Activated gamma-delta T cell treated with Interleukin-2 at 50 U/mL for 16 hours (primary cell): ENCODE results near the gene DOCK2.
"Not testable (repeated sequence)": the region's sequence is repeated elsewhere in the genome, so short reads cannot be mapped to it uniquely, and the experiment has no call there.

Experiments used
- DNase-seq: peaks from one replicate; pipeline ENCODE4 v3.0.0-alpha.2; 2020

The DOCK2 gene

GRCh38 chr5:169953196-169953595 lies 316.1 kb downstream of the DOCK2 start:
- not testable (repeated sequence) for DNase-seq

GRCh38 chr5:169954786-169955185 lies 317.7 kb downstream of the DOCK2 start:
- DNase-seq: no peak

GRCh38 chr5:169956126-169956525 lies 319.1 kb downstream of the DOCK2 start:
- DNase-seq: no peak

- no peak for DNase-seq
These were observed 319.7 kb downstream of the DOCK2 start for GRCh38 chr5:169956756-169957155.

GRCh38 chr5:169958278-169958677 lies 321.2 kb downstream of the DOCK2 start:
- DNase-seq: no peak

GRCh38 chr5:169960659-169961058 lies 323.6 kb downstream of the DOCK2 start:
- DNase-seq: no peak

- DNase-seq: no peak
These were observed 327.2 kb downstream of the DOCK2 start for GRCh38 chr5:169964246-169964645.

GRCh38 chr5:169970339-169970738 lies 333.3 kb downstream of the DOCK2 start:
- DNase-seq: no peak

- no peak for DNase-seq
These were observed 334.1 kb downstream of the DOCK2 start for GRCh38 chr5:169970911-169971765.

- no peak for DNase-seq
These were observed 334.7 kb downstream of the DOCK2 start for GRCh38 chr5:169971780-169972179.

- no peak for DNase-seq
These were observed 336.0 kb downstream of the DOCK2 start for GRCh38 chr5:169973056-169973455.

- no peak for DNase-seq
These were observed 337.2 kb downstream of the DOCK2 start for GRCh38 chr5:169974121-169974770.

GRCh38 chr5:169978714-169979113 lies 341.6 kb downstream of the DOCK2 start:
- DNase-seq: no peak

- no peak for DNase-seq
These were observed 342.8 kb downstream of the DOCK2 start for GRCh38 chr5:169979871-169980270.

- DNase-seq: no peak
These were observed 343.5 kb downstream of the DOCK2 start, which contains the start of gene INSYN2B for GRCh38 chr5:169980418-169981053. Gene INSYN2B (minus strand): TSS chr5:169980495. CDS start chr5:169883898, 96,597 bp downstream.

GRCh38 chr5:169988206-169988605 lies 351.1 kb downstream of the DOCK2 start:
- no peak for DNase-seq

- DNase-seq: no peak
These were observed 351.9 kb downstream of the DOCK2 start for GRCh38 chr5:169988947-169989346.

- DNase-seq: no peak
These were observed 352.3 kb downstream of the DOCK2 start for GRCh38 chr5:169989365-169989764.

- no peak for DNase-seq
These were observed 354.2 kb downstream of the DOCK2 start for GRCh38 chr5:169991115-169991869.

GRCh38 chr5:169992789-169993484 lies 355.9 kb downstream of the DOCK2 start:
- DNase-seq: no peak

- DNase-seq: no peak
These were observed 356.4 kb downstream of the DOCK2 start for GRCh38 chr5:169993485-169993790.

- DNase-seq: no peak
These were observed 360.7 kb downstream of the DOCK2 start for GRCh38 chr5:169997798-169998197.

- no peak for DNase-seq
These were observed 362.5 kb downstream of the DOCK2 start for GRCh38 chr5:169999621-170000020.
